HG03354 (cell line): ENCODE measurements around the gene FAM161A.
A peak's percentile ranks its signal among the peaks of the same experiment; 100 is the strongest.
"Not testable (repeated sequence)": the region's sequence is repeated elsewhere in the genome, so short reads cannot be mapped to it uniquely, and the experiment has no call there.

Source experiments
- ATAC-seq: cut with Tn5 transposase; IDR thresholded peaks from one replicate; pipeline ENCODE4 v1.9.1; 2021; ENCODE audit warnings: mild to moderate bottlenecking; ENCODE audit not compliant: unreplicated experiment, poor library complexity, severe bottlenecking

The FAM161A gene, protein sequence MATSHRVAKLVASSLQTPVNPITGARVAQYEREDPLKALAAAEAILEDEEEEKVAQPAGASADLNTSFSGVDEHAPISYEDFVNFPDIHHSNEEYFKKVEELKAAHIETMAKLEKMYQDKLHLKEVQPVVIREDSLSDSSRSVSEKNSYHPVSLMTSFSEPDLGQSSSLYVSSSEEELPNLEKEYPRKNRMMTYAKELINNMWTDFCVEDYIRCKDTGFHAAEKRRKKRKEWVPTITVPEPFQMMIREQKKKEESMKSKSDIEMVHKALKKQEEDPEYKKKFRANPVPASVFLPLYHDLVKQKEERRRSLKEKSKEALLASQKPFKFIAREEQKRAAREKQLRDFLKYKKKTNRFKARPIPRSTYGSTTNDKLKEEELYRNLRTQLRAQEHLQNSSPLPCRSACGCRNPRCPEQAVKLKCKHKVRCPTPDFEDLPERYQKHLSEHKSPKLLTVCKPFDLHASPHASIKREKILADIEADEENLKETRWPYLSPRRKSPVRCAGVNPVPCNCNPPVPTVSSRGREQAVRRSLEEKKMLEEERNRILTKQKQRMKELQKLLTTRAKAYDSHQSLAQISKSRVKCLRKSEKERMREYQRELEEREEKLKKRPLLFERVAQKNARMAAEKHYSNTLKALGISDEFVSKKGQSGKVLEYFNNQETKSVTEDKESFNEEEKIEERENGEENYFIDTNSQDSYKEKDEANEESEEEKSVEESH

DNA sequence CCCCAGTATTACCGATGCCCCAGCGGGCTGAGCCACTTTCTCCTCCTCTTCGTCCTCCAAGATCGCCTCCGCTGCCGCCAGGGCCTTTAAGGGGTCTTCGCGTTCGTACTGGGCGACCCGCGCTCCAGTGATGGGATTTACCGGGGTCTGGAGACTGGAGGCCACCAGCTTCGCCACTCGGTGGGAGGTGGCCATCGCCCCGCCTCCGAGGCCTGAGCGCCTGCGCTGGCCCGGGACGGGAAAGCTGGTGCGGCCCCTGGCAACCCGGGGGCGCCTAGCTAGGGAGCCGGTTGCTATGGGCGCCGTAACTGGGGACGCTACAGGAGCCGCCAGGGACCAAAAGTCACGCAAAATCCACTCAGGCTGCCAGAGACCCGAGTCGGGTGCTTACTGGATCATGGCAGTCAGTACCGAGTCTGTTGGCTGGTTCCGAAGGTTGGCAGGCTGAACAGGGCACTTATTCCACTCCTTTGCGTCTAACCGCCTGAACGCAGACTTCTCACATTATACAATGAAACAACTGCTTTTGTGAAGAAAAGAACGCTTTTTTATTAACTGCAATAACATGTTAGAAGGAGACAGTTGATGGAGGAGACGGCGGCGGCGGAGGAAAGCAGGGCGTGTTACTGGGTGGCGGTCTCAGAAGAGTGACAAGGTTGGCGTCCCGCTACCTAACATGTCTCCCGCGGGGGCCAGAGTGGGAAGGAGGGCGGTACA, at the start of gene FAM161A:
Gene FAM161A (minus strand): TSS at position 214 of the 717 bp plus-strand sequence. CDS start 19 bp downstream, at position 195.
- ATAC-seq = peak; percentile 81

DNA sequence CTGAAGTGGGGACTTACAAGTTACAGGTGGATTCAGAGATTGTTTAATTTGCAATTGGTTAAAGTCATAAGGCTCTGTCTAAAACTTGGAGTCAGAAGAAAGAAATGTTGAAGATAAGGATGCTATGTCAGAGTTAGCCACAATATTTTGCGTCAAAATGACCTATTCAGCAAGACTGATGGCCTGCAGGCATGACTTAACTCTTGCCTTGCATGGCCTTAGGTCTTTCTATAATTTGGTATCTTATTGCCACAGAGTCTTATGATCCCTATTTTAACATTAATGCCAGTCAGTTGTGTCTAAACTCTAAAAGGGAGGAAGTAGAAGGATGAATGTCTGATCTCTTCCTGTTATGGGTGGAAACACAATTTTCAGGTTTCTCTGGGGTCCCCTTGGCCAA, 46.4 kb upstream of the FAM161A start:
- no peak for ATAC-seq

DNA sequence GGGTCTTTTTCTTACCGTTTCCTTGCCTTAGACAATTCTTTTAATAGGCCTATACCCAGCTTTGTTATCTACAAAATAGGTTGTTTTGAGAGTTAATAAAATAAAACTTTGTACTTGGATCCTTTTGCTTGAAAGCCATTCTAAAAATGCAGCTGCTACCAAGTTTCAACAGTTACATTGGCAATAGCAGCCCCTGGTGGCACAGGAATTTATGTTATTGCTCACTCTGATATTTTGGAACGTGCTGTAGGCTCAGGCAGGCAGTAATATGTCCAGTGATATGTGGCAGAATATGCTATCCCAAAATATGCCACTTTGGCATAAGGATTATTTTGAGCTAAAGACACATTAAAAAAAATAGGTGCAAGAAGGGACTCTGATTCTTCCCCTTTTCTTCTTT, 45.0 kb upstream of the FAM161A start:
- no peak for ATAC-seq

DNA sequence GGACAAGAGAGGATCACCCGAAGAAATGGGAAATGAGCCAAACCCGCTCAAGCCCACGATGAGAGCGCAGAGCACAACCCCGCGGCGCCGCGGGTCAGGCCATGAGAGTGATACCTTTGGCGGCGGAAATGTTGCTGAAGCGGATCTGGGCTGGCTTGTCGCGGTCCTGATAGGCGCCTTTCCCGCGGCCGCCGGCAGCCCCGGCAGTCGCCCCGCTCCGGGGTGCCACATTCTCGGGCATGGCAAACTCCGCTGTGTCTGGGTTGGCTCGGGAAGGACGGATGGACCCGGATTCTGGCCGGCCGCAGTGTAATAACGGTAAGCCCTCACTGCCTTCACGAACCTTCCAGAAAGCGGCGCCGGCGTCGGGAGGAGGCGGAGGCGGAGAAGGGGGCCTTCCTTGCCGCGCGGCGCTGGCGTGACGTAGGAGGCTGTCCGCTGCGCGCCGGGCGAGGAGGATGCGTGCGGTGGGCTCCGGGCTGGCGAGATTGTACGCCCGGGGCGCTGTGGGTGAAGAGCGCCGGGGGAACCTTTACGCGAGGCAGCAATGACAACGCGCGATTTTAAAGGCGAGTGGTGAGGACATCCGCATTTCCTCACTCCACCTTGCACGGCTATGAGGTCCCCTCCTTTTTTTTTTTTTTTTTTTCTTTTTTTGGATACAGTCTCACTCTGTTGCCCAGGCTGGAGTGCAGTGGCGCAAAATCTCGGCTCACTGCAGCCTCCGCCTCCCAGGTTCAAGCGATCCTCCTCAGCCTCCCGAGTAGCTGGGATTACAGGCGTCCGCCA, 34.6 kb upstream of the FAM161A start, which contains the start of gene CCT4:
Gene CCT4 (minus strand): TSS at position 390 of the 789 bp plus-strand sequence. CDS start 149 bp downstream, at position 241.
- peak; percentile 85 for ATAC-seq

DNA sequence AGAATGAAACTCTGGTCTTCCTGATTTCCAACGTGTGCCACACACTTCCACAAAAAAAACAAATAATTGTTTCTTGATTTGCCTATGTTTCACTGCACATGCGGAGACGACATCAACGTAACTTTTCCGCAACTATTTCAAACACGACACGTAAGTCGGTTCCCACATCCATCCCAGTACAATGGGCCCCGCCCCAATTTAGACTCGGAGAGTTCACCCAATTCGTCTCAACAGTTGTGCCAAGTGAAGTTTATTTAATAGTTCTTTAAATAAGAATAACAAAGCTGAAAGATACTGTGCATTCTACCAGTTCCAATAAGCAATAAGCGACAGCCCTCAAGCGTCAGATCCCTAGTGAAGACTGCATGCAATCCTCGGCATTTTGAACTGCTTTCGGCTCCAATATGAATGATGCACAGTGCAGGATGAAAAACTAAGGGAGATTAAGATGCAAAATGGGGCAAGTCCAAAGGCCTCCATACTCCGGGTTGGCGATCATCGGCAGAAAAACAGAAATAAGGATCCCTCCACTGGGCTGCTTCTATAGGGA, 33.9 kb upstream of the FAM161A start:
- peak; percentile 14 for ATAC-seq

DNA sequence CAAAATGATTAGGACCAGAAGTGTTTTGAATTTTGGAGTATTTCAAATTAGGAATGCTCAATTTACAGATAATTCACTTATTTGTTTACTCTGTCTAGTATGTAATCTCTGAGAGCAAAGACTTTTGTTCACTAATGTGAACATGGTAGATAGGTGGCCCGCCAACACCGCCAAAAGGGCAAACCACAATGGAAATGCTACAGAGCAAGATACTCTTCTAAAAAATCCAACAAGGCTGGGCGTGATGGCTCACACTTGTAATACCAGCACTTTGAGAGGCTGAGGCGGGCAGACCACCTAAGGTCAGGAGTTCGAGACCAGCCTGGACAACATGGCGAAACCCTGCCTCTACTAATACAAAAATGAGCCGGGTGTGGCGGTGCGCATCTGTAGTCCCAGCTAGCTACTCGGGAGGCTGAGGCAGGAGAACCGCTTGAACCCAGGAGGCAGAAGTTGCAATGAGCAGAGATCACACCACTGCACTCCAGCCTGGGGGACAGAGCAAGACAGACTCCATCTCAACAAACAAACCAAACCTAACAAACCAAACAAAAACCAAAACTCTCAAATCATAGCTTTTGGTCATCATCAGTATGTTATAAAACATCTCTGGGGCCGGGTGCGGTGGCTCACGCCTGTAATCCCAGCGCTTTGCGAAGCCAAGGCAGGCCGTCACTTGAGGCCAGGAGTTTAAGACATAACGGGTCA, 32.2 kb upstream of the FAM161A start:
- no peak for ATAC-seq

DNA sequence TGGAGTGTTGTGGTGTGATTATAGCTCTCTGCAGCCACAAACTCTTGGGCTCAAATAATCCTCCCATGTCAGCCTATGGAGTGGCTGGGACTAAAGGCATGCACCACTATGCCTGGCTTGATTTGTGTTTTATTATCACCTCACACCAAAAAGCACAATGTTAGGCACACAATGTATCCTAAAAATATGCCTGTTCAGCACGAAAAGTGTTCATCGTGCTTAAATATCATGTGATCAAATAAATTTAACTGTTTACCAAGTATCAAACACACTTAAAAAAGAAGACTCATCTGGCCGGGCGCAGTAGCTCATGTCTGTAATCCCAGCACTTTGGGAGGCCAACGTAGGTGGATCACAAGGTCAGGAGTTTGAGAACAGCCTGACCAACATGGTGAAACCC, 29.0 kb upstream of the FAM161A start:
- ATAC-seq = no peak

DNA sequence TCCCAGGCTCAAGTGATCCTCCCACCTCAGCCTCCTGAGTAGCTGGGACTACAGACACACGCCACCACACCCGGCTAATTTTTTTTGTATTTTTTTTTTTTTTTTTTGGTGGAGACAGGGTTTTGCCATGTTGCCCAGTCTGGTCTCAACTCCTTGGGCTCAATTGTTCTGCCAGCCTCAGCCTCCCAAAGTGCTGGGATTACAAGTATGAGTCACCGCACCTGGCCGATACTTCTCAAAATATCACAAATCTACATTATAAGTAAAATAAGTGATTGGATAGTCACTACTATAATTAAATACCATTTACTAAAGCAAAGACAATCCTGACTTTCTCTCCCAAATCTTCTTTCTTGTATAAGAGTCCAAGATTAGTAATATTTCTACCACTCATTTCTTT, 25.5 kb upstream of the FAM161A start:
- ATAC-seq = not testable (repeated sequence)

DNA sequence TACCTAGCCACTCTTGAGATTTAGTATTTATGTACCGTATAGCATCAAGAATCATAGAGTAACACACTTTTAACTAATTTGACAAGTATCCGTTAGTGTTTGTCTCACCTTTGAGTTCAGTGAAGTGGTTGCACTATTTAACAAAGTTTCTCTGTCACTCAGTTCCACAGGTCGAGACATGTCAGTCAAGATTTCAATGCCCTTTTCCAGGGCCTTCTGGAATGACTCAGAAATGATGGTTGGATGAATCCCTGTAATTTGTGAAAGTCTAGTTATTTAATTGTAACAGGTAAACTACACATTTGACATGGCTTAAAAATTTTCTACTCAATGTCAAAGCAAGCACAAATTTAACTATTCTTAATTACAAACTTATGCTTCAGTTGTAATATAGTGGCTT, 24.9 kb upstream of the FAM161A start:
- no peak for ATAC-seq

DNA sequence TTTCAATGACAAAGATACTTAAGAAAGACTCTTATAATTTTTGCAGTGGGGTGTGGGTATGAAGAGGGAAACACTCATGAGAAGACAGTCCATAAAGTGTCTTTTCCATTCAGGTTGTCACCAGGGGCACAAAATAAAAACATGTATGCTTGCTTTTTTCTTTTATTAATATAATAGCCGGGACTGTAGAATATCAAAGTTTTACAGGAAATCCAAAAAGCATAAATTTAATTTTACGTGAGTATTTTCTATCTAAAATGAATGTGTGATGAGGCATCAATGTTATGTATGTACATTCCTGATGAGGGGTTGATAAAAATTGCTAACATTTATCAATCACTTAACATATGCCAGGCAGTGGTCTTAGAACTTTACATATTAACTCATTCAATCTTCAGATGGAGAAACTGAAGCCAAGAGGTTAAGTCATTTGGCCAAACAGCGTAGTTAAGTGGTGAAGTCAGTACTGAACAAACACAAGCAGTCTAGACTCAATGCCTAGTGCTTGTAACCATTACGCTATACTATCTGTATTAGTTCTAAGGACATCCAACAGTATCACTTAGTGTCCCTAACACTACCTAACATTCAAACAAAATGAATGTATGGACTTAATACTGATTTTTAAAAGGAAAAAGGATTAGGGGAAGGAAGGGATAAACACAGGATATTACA, 23.8 kb upstream of the FAM161A start:
- ATAC-seq = no peak

DNA sequence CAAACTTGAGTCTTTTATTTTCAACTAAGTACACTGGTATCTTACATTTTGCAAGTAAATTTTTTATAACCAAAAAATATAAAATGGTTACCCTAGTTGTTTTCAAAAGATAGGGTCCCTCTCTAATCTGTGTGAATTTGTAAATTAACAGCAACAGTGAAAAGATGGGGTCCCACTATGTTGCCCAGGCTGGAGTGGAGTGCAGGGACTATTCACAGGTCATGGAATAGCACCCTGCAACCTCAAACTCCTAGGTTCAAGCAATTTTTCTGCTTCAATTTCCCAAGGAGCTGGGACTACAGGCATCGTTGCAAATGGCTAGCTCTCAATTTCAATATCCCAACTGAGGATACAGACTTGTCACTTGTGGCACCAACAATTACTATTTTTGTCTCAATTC, 22.5 kb upstream of the FAM161A start:
- ATAC-seq = no peak

DNA sequence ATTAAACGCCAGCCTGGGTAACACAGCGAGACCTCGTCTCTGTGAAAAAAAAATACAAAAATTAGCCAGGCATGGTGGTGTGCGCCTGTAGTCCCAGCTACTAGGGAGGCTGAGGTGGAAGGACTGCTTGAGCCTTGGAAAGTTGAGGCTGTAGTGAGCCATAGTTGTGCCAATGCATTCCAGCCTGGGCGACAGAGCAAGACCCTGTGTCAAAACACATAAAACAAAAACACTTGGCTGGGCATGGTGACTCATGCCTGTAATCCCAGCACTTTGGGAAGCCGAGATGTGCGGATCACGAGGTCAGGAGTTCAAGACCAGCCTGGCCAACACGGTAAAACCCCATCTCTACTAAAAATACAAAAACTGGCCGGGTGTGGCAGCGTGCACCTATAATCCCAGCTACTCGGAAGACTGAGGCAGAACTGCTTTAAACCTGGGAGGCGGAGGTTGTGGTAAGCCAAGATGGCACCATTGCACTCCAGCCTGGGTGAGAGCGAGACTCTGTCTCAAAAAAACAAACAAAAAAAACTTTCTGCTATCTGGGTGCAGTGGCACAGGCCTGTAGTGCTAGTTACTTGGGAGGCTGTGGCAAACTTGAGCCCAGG, 12.7 kb upstream of the FAM161A start:
- not testable (repeated sequence) for ATAC-seq

DNA sequence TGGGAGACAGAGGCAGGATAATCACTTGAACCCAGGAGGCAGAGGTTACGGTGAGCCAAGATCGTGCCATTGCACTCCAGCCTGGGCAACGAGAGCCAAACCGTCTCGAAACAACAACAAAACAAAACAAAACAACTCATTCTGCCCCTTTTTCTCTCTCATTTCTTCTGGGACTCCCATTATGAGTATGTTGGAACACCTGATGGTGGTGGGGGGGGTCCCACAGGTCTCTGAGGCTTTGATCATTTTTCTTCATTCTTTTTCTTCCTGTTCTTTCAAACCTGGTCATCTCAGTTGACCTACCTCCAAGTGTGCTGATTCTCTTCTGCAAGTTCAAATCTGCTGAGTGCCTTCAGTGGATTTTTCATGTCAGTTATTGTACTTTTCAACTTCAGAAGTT, 8.2 kb upstream of the FAM161A start:
- ATAC-seq = no peak

DNA sequence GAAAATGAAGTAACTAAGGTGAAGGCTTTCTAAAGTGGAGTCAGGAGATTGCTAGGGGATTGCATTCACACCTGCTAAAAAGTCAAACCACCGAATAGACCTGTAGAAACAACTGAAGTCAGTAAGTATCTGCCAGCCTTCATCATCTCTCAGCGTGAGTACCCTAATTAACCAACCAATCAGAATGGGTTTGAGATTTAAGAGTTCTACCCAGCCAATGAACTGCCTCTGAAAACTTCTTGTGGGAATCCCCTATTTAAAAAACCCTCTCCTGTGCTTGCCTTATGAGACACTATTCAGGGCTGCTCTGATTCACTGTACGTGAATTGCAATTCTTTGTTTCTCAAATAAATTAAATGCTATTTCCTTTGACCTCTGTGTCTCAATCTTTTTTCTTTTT, 3.4 kb upstream of the FAM161A start:
- no peak for ATAC-seq

DNA sequence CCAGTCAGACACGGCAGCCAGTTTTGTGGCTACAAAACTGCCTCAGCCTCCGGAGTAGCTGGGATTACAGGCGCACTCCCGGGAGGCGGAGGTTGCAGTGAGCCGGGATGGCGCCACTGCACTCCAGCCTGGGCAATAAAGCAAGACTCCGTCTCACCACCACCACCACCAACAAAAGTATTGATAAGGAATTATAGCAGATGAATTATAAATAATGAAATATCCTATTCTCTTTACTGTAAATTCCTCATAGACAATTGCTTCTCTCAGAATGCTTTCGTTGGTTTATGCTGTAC, 1.4 kb upstream of the FAM161A start:
- ATAC-seq = no peak

DNA sequence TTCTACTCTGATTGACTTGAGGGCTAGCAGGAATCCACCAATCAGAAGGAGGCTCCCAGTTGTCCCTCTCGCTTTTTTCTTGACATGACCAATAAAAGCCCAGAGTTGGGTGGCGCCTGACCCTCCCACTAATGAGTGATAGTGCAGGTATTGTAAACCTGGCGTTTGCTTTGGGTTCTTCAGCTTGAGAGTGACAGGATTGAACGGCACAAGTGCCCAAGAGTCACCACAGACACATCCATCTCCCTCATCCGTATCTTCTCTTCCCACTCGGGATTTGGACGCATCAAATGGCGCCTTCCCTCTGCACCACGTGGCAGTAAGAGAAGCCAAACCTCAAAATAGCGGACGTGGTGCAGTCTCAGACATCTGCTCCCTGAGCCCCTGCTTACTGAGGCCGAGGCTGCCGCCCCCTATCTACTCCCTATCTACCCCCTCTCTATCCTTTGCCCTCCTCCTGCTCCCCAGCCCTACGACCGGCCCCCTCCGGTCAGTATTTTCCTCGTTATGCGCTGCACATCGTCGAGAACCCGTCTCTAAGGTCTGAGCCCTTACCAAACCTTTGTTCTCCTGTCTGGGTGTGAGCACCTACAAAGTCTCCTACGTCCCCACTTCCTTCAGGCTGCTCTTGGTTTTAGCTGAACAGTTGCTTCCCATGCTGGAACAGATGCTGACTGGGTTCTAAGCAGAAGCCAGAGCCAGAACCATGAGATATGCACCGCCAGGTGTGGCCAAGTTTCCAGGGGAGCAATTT, 881 bp upstream of the FAM161A start:
- ATAC-seq = peak; percentile 93

DNA sequence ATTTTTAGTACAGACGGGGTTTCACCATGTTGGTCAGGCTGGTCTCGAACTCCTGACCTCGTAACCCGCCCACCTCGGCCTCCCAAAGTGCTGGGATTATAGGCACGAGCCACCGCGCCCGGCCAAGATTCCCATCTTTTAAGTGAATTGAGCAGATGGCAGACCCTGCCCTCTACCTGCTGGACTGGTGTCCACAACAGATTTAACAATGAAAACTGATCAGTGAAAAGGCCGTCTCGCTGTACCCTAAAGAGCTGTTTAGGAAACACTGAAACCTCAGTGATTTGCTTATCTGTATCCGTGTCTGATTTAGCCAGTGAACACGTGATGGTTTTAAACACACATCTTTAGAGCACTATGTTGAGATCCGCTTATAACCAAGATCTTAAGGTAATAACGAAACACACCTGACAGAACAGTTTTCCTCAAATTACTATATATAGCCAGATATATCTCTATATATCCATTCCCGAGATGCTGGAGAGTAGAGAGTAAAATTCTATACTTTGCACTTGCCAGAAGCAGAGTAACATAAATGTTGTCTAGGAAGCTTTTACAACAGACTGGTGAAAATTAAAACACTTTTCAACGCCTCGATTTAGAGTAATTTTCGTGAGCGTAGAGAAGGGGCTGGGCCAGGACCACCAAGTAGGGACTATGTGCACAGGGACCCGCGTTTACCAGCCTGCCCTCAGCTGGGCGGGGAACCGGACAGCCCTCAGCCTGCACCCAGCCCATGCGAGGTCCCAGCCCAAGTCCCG, 594 bp downstream of the FAM161A start:
- peak; percentile 59 for ATAC-seq
